ENCODE measurements around the gene PCSK9. TPM values are rescaled to one million over a fixed set of nuclear protein-coding genes. Genes with fewer than 3 reads are reported as not detected.

Gene PCSK9
- total and polyA plus RNA-seq, 2 of the 13 experiments (the other 11 are each of a cell fraction or from before 2014, with no cell fraction given): 33.3 to 80.5 TPM

GRCh38 chr1:55071477-55071876 is 32.1 kb downstream of the PCSK9 start (continued):
- TF ChIP-seq STAT6 (CRISPR knock-in tag; IDR thresholded peaks at IDR 0.05; ENCODE audit: borderline replicate concordance) (no peak), ZNF274 (CRISPR knock-in tag; IDR thresholded peaks at IDR 0.05) (no peak), ZNF687 (CRISPR knock-in tag; IDR thresholded peaks at IDR 0.05) (peak; percentile 30; the same call in 1 of the 2 replicates), BORCS8-MEF2B (CRISPR knock-in tag; IDR thresholded peaks at IDR 0.05) (0 out of 2 replicates have a peak, but pooled peaks have one; percentile 44), MIXL1 (CRISPR knock-in tag; IDR thresholded peaks at IDR 0.05) (0 out of 2 replicates have a peak, but pooled peaks have one; percentile 47), EHMT2 (IDR thresholded peaks at IDR 0.05; ENCODE audit: borderline replicate concordance, low read depth, low read length) (no peak), KDM5B (CRISPR knock-in tag; IDR thresholded peaks at IDR 0.05; ENCODE audit: borderline replicate concordance) (peak; percentile 47; the same call in 1 of the 2 replicates), ELF3 (CRISPR knock-in tag; IDR thresholded peaks at IDR 0.05) (no peak), ZNF788 (CRISPR knock-in tag; IDR thresholded peaks at IDR 0.05; ENCODE audit: borderline replicate concordance) (no peak), ZBTB38 (CRISPR knock-in tag; IDR thresholded peaks at IDR 0.05) (0 out of 2 replicates have a peak, but pooled peaks have one; percentile 54), MLLT10 (CRISPR knock-in tag; IDR thresholded peaks at IDR 0.05) (no peak), MZF1 (CRISPR knock-in tag; IDR thresholded peaks at IDR 0.05; ENCODE audit: borderline replicate concordance) (no peak), GATA4 (IDR thresholded peaks at IDR 0.05; ENCODE audit: borderline replicate concordance, low read depth) (no peak), TEAD3 (CRISPR knock-in tag; optimal IDR thresholded peaks at IDR 0.05; ENCODE audit: borderline replicate concordance) (peak; percentile 94), SAP130 (CRISPR knock-in tag; IDR thresholded peaks at IDR 0.05; ENCODE audit: low read depth) (peak; percentile 21; the same call in 1 of the 2 replicates), PITX1 (CRISPR knock-in tag; IDR thresholded peaks at IDR 0.05) (0 out of 2 replicates have a peak, but pooled peaks have one; percentile 27), PLRG1 (conservative IDR thresholded peaks at IDR 0.05) (no peak), YY1 (IDR thresholded peaks at IDR 0.05; ENCODE audit: insufficient read depth, insufficient replicate concordance, low read depth, low read length) (no peak), DRAP1 (CRISPR knock-in tag; IDR thresholded peaks at IDR 0.05) (no peak), SALL1 (CRISPR knock-in tag; IDR thresholded peaks at IDR 0.05) (peak; percentile 59), POLR2G (IDR thresholded peaks at IDR 0.05; ENCODE audit: low read depth, low read length) (no peak), NRL (CRISPR knock-in tag; IDR thresholded peaks at IDR 0.05; ENCODE audit: borderline replicate concordance) (no peak), NR2F6 (IDR thresholded peaks at IDR 0.05) (no peak), NR2F6 (CRISPR knock-in tag; IDR thresholded peaks at IDR 0.05) (peak; percentile 9; the same call in 1 of the 2 replicates), TARDBP (CRISPR knock-in tag; IDR thresholded peaks at IDR 0.05) (0 out of 2 replicates have a peak, but pooled peaks have one; percentile 33), ZMYM3 (CRISPR knock-in tag; IDR thresholded peaks at IDR 0.05) (no peak), SNAI1 (CRISPR knock-in tag; IDR thresholded peaks at IDR 0.05; ENCODE audit: borderline replicate concordance) (no peak)
